IMR-90 (cell line): ENCODE measurements around the gene LTF.

ENCODE experiments used
- BHLHE40 ChIP-seq: fragments of 150-350 bp; IDR thresholded peaks from 2 replicates; pipeline ENCODE4 v1.6.1; 2016; ENCODE audit warnings: mild to moderate bottlenecking, low read depth, low read length
- CTCF ChIP-seq: conservative IDR thresholded peaks from 2 replicates; pipeline ENCODE4 v1.5.1; 2012; ENCODE audit warnings: mild to moderate bottlenecking, low read depth, low read length, improper control_type of control experiment
- MAZ ChIP-seq: IDR thresholded peaks from 2 replicates; pipeline ENCODE4 v1.6.1; 2012; ENCODE audit warnings: low read depth, mild to moderate bottlenecking, low read length, improper control_type of control experiment, moderate library complexity, borderline replicate concordance
- POLR2A ChIP-seq: IDR thresholded peaks from 2 replicates; pipeline ENCODE4 v1.6.1; 2012; ENCODE audit warnings: mild to moderate bottlenecking, low read depth, low read length

GRCh38 chr3:46481636-46482035, 16.9 kb upstream of the LTF start:
- no peak for TF ChIP-seq CTCF
- TF ChIP-seq POLR2A = no peak
- TF ChIP-seq BHLHE40 = no peak
- no peak for TF ChIP-seq MAZ
